GM10266 (cell line): ENCODE measurements around the gene ASZ1.

Experiments
- DNase-seq: peaks from one replicate; pipeline ENCODE4 v3.0.0; 2012; ENCODE audit errors: extremely low spot score
- TF ChIP-seq, protein P1 (sequence below): IDR thresholded peaks from 2 replicates; pipeline ENCODE4 v1.5.1; 2012; ENCODE audit warnings: mild to moderate bottlenecking, low read depth; ENCODE audit not compliant: control insufficient read depth, insufficient read depth; ENCODE audit errors: missing control alignments

The ASZ1 gene

DNA sequence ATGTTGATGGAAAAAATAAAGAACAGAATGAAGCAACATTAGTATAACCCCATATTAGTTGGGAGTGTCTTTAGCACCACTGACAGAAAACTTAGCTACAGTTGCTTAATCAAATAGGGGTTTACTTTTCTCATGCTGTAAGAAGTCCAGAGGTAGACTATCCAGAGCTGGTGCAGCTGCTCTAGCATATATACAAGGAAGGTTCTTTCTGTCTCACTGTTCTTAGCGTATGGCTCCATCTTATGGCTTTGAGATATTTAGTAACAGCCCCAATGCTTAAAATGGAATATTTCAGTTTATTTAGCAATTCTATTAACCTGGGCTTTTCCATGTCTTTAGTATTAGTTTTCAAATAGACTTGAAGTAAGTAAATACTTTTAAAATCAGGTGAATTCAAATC is 89.3 kb downstream of the ASZ1 start:
- TF ChIP-seq, protein P1, sequence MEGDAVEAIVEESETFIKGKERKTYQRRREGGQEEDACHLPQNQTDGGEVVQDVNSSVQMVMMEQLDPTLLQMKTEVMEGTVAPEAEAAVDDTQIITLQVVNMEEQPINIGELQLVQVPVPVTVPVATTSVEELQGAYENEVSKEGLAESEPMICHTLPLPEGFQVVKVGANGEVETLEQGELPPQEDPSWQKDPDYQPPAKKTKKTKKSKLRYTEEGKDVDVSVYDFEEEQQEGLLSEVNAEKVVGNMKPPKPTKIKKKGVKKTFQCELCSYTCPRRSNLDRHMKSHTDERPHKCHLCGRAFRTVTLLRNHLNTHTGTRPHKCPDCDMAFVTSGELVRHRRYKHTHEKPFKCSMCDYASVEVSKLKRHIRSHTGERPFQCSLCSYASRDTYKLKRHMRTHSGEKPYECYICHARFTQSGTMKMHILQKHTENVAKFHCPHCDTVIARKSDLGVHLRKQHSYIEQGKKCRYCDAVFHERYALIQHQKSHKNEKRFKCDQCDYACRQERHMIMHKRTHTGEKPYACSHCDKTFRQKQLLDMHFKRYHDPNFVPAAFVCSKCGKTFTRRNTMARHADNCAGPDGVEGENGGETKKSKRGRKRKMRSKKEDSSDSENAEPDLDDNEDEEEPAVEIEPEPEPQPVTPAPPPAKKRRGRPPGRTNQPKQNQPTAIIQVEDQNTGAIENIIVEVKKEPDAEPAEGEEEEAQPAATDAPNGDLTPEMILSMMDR: peak; percentile 6
- no peak for DNase-seq

DNA sequence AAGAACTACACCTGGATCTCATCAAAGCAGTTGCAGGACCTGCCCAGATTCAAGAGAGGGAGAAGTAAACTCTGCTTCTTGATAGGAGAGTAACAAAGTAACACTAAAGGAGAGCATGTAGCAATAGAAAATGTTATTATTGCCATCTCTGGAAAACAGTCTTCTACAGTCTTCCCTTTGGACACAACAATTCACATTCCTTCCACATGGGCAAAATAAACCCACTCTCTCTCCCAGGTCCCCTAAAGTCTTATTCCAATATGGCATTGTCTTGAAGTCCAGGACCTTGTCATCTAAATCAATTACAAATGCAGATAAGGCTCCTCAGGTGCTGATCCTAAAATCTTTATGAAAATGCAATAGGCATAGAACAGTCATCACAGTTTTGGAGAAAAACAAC is 94.1 kb downstream of the ASZ1 start:
- TF ChIP-seq, protein P1: no peak
- no peak for DNase-seq

DNA sequence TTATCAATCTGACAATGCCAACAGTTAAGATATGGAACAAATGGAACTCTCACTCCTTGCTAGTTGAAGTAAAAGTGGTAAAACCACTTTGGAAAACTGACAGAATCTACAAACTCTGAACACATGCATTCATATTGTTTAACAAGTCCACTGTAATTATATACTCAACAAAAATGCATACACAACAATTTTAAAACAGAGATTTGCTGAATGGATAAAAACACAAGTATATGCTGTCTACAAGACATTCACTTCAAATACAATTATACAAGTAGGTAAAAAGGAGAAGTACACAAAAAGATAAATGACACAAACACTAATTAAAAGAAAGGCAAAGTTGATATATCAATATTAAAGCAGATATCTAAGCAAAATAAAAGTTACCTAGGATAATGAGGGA is 95.3 kb downstream of the ASZ1 start:
- TF ChIP-seq, protein P1: no peak
- DNase-seq: no peak

GRCh38 chr7:117325836-117326235 is 101.5 kb downstream of the ASZ1 start:
- TF ChIP-seq, protein P1: no peak
- no peak for DNase-seq

DNA sequence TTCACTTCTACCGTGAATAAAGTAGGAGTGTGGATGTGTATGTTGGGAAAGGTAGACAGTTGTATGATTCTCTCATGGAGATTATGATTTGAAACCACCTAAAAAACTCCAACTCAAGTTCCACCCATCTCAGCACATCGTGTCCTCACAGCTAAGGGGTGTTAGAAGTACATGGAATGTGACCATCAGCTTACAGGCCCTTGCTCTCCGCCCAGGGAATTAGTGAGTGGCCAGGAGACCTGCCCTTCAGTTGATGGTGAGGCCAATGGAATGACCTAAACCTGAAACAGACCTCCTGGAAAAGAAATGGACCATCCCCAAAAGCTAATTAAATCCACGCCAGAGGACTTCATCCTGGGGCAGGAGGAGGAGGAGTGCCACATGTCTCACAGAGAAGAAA is 102.3 kb downstream of the ASZ1 start:
- no peak for DNase-seq
- TF ChIP-seq, protein P1: no peak

DNA sequence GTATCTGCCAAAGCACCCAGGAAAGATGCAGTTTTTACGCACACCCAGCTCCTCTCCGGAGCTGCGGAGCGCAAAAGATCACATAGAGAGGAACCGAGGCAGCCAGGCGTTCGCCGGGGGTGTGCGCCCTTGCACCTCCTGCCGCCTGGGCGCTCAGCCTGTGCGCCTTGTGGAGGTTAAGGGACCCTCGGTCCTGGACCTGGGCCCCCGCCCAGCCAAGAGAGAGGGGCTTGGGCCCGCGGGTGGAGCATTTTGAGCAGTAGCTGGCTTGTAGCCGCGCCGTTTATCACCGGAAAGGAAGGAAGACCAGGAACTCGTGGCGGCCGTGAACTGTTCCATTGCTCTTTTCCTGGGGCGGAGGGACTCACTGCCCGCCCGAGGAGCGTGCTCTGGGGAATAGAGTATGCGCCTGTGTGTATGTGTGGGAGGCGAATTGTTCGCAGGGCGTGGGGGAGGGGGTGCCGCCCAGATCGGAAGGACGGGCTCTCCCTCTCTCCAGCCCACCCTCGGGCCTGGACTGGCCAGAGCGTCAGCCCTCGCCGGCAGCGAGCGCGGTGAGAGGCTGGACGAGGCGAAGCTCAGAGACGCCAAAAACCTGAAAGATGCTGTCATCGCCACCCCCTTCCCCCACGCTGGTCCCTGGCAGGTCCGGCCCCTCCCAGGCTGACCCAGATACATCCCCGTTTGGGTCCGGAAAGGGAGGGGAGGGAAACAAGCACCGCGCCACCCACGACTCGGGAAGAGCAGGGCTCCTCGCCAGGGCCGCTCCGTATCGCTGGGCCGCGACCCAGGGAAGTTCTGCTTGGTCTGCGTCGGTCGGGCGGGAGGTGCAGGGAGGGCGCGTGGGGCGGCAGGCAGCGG is 103.2 kb downstream of the ASZ1 start:
- TF ChIP-seq, protein P1: no peak
- peak; percentile 40 for DNase-seq

- DNase-seq: peak; percentile 39
- TF ChIP-seq, protein P1: no peak
Observed at GRCh38 chr7:117323305-117323850, 103.9 kb downstream of the ASZ1 start.
